HG02642 (cell line): ENCODE results near the gene EDEM1.
A peak's percentile ranks its signal among the peaks of the same experiment; 100 is the strongest.

Experiments used
- ATAC-seq: cut with Tn5 transposase; IDR thresholded peaks from one replicate; pipeline ENCODE4 v1.9.1; 2021; ENCODE audit warnings: mild to moderate bottlenecking; ENCODE audit not compliant: unreplicated experiment, poor library complexity

The EDEM1 gene

GRCh38 chr3:5197470-5198312 is 10.2 kb downstream of the EDEM1 start:
- ATAC-seq = peak; percentile 74

GRCh38 chr3:5198313-5198677 is 10.8 kb downstream of the EDEM1 start:
- ATAC-seq = no peak

- peak; percentile 37 for ATAC-seq
Observed at GRCh38 chr3:5198986-5199731, 11.7 kb downstream of the EDEM1 start.

GRCh38 chr3:5201536-5201935 is 14.0 kb downstream of the EDEM1 start:
- ATAC-seq = no peak

GRCh38 chr3:5202222-5202621 is 14.7 kb downstream of the EDEM1 start:
- no peak for ATAC-seq

- peak; percentile 99 for ATAC-seq
Observed at GRCh38 chr3:5205165-5205941, 17.8 kb downstream of the EDEM1 start.

- ATAC-seq = no peak
Observed at GRCh38 chr3:5210926-5211325, 23.4 kb downstream of the EDEM1 start.

- no peak for ATAC-seq
Observed at GRCh38 chr3:5212628-5213573, 25.4 kb downstream of the EDEM1 start.

- ATAC-seq = no peak
Observed at GRCh38 chr3:5213574-5213966, 26.1 kb downstream of the EDEM1 start.

GRCh38 chr3:5214352-5214751 is 26.8 kb downstream of the EDEM1 start:
- no peak for ATAC-seq

- ATAC-seq = no peak
Observed at GRCh38 chr3:5217824-5218595, 30.5 kb downstream of the EDEM1 start.

- no peak for ATAC-seq
Observed at GRCh38 chr3:5218815-5219214, 31.3 kb downstream of the EDEM1 start.

- ATAC-seq = no peak
Observed at GRCh38 chr3:5219216-5219615, 31.7 kb downstream of the EDEM1 start.

- ATAC-seq = no peak
Observed at GRCh38 chr3:5220193-5220592, 32.7 kb downstream of the EDEM1 start.

GRCh38 chr3:5220667-5221431 is 33.3 kb downstream of the EDEM1 start:
- no peak for ATAC-seq

GRCh38 chr3:5221701-5222100 is 34.2 kb downstream of the EDEM1 start:
- no peak for ATAC-seq

- no peak for ATAC-seq
Observed at GRCh38 chr3:5222283-5223005, 34.9 kb downstream of the EDEM1 start.

GRCh38 chr3:5226783-5227182 is 39.3 kb downstream of the EDEM1 start:
- ATAC-seq = no peak
